Psoas muscle (tissue), 8 donors: ENCODE measurements around the gene PTAFR. TPM values are rescaled to one million over a fixed set of nuclear protein-coding genes. Genes with fewer than 3 reads are reported as not detected.
A peak's percentile ranks its signal among the peaks of the same experiment; 100 is the strongest.

Source experiments
- ATAC-seq, 4 donors: fragments of 200-7000 bp; cut with Tn5 transposase; one replicate each; pipeline ENCODE4 v1.9.1; 2020; ENCODE audit warnings: moderate library complexity in 3 of 4, mild to moderate bottlenecking in 2 of 4
- DNase-seq, 2 donors: peaks; one replicate each; pipeline ENCODE4 v3.0.0-alpha.2; 2020
- H3K27ac ChIP-seq: fragments of 200-600 bp; one replicate; pipeline ENCODE4 v1.8.0; 2022
- H3K27me3 ChIP-seq, 3 donors: fragments of 200-600 bp in 1 of 3; one replicate each; pipeline versions ENCODE4 v1.6.1 to v1.8.0; 2013 to 2022; ENCODE audit warnings: low read length in 2 of 3, mild to moderate bottlenecking in 2 of 3, moderate library complexity in 1 of 3; ENCODE audit not compliant: insufficient read depth in 3 of 3
- H3K36me3 ChIP-seq, 2 donors: fragments of 200-600 bp in 1 of 2; one replicate each; pipeline versions ENCODE4 v1.6.1 to v1.8.0; 2013 to 2022; ENCODE audit warnings: low read depth in 1 of 2, mild to moderate bottlenecking in 1 of 2, moderate library complexity in 1 of 2; ENCODE audit not compliant: insufficient read depth in 1 of 2
- H3K4me1 ChIP-seq: fragments of 200-600 bp; one replicate; pipeline ENCODE4 v1.8.0; 2022
- H3K4me3 ChIP-seq: fragments of 200-600 bp; one replicate; pipeline ENCODE4 v1.8.0; 2022; ENCODE audit warnings: mild to moderate bottlenecking
- H3K9me3 ChIP-seq: fragments of 200-600 bp; one replicate; pipeline ENCODE4 v1.8.0; 2022
- WGBS, 3 donors: extraction: QIAGEN DNeasy Blood & Tissue Kit; methylation state at CpG; one replicate each; pipeline versions ENCODE4 v1.1.6 to v1.1.7; 2013; 5-methylcytosine and 5-hydroxymethylcytosine counted together
- intact Hi-C, 2 donors: fragments of 100-400 bp; cut with DNase I; formaldehyde crosslinking; loops; one replicate each; pipeline versions ENCODE4 v1.11.0 to v1.14.2; 2022
- polyA plus RNA-seq, 3 donors: library from polyadenylated mRNA; stranded (reverse); fragments of 200-250 nt; gene quantifications; one replicate each; pipeline ENCODE4 v1.2.3, GENCODE V29; 2013
- total RNA-seq, 4 donors: library from RNA; stranded (reverse); fragmentation: NEBNext Ultra II Directional in 2 of 4; extraction: Animal tissue kit (Norgen Biotek cat#: 25700) in 2 of 4; gene quantifications; one replicate each; pipeline versions ENCODE4 v1.2.1 to v1.2.4, GENCODE V29; 2021 to 2023
- TF ChIP-seq, protein P1 (sequence below): fragments of 200-600 bp; IDR thresholded peaks from one replicate; pipeline ENCODE4 v1.8.0; 2022; ENCODE audit warnings: antibody characterized with exemption
- donor health status: healthy with polysubstance abuse.
- donor health status: DM: no; HTN: no; CAD: no; lungs with moderate emphysema.
- donor health status: Bipolar disorder and iron deficiency.
- donor health status: healthy.
- donor health status: DM: yes; HTN: yes; CAD: no.
- donor health status: DM: no; HTN: no; CAD: no.
- donor health status: DM: no; HTN: no; CAD: no.
- donor health status: DM: yes; HTN: yes; CAD: no.

The PTAFR gene
- total and polyA plus RNA-seq, 7 donors = 0.31 to 1.4 (median 0.92) TPM

DNA sequence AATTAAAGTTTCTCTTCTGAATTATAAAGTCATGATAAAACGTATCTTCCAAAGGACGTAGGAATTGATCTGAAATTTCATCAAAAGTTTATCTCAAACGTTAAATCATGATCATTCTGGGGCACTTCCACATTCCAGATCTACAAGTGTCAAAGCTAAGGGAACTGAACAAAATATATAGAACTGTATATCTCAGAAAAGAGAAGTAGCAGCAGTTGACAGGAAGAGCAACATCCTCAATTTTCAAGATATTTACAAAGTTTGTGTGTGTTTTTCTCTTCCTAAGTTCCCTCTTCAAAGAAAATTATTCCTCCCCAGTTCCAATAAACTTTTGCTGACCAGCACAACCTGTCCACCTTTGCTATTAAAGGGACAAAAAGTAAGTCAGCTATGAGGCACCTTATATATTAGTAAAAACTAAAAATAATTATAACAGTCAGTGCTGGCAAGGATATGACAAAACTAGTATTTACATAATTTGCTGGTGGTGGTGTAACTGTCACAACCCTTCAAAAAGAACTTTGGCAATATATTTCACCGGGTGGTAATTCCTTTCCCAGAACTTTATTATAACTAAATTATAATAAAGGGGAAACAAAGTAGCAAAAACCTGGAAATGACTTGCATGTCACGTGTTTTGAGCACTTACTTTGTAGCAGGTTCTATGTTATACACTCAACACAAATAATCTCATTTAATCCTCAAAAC lies 49.6 kb downstream of the PTAFR start:
- Histone ChIP-seq H3K4me1 (no peaks in the 10 kb centered on the region), H3K27me3 (peaks cover 0 to 1% (median 0%) of the 10 kb centered on the region in 3 donors), H3K36me3 (no peaks in the 10 kb centered on the region), H3K9me3 (no peaks in the 10 kb centered on the region), H3K4me3 (no peak overlapping the region), H3K27ac (no peak overlapping the region)
- ATAC-seq (no peak), DNase-seq (no peak)
- TF ChIP-seq, protein P1, sequence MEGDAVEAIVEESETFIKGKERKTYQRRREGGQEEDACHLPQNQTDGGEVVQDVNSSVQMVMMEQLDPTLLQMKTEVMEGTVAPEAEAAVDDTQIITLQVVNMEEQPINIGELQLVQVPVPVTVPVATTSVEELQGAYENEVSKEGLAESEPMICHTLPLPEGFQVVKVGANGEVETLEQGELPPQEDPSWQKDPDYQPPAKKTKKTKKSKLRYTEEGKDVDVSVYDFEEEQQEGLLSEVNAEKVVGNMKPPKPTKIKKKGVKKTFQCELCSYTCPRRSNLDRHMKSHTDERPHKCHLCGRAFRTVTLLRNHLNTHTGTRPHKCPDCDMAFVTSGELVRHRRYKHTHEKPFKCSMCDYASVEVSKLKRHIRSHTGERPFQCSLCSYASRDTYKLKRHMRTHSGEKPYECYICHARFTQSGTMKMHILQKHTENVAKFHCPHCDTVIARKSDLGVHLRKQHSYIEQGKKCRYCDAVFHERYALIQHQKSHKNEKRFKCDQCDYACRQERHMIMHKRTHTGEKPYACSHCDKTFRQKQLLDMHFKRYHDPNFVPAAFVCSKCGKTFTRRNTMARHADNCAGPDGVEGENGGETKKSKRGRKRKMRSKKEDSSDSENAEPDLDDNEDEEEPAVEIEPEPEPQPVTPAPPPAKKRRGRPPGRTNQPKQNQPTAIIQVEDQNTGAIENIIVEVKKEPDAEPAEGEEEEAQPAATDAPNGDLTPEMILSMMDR = no peak
- intact Hi-C loops = no loop called here
- WGBS, 3 donors = 74 to 77% (median 75%) methylated on average over 5 of the region's 5 CpGs

DNA sequence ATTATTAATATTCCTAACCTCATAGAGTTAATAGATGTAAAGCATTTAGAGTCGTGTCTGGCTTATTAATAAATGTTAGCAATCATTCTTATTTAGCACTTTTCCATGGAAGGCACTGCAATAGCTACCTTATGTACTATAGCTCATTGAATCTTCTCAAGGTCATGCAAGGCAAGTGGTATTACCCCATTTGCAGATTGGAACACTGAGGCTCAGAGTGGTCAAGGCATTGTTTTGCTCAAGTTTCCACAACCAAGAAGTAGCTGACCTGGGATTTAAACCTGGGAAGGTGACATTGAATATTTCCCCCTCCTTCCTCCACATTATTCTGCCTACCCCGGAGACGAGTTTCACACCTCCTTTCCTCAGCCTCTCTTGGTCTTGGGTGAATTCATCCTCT lies 50.3 kb downstream of the PTAFR start:
- Histone ChIP-seq H3K4me1 (no peaks in the 10 kb centered on the region), H3K4me3 (no peak overlapping the region), H3K27ac (no peak overlapping the region), H3K27me3 (peaks cover 0 to 1% (median 0%) of the 10 kb centered on the region in 3 donors), H3K36me3 (no peaks in the 10 kb centered on the region), H3K9me3 (no peaks in the 10 kb centered on the region)
- intact Hi-C loops = no loop called here
- WGBS, 3 donors = 61 to 79% (median 69%) methylated on average over 3 of the region's 3 CpGs
- TF ChIP-seq, protein P1 = no peak
- DNase-seq = no peak
- ATAC-seq = no peak

DNA sequence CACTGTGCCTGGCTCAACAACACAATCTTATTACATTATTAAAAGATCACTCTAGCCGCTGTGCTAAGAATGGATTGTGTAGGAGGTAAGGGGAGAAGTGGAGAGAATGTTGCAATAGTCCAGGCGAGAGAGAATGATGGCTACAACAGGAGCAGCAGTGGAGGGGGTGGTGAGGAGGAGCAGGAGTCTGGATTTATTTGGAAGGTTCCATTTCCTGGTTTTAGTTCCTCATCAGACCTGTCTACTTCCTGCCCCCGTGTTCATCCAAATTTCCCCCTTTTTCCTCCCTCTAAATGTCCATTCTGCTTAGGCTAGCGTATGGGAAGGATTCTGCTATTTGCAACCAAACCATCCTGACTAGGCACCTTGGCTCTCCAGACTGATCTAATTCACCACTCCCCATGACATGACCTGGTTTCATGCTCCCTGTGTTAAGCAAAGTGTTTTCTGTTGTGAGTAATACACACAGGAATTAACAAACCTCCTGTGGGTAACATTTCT lies 53.0 kb downstream of the PTAFR start:
- WGBS, 3 donors = 29 to 39% (median 32%) methylated on average over 4 of the region's 4 CpGs
- ATAC-seq (peak; percentile 92 to 96 (median 94)), DNase-seq (no peak)
- H3K4me3 ChIP-seq = no peak overlapping the region
- H3K9me3 ChIP-seq = no peaks in the 10 kb centered on the region
- H3K27ac ChIP-seq = peak overlapping the region; percentile 69
- intact Hi-C loops = no loop called here
- TF ChIP-seq, protein P1 = no peak
- no peaks in the 10 kb centered on the region for H3K36me3 ChIP-seq
- no peaks in the 10 kb centered on the region for H3K27me3 ChIP-seq
- no peaks in the 10 kb centered on the region for H3K4me1 ChIP-seq

DNA sequence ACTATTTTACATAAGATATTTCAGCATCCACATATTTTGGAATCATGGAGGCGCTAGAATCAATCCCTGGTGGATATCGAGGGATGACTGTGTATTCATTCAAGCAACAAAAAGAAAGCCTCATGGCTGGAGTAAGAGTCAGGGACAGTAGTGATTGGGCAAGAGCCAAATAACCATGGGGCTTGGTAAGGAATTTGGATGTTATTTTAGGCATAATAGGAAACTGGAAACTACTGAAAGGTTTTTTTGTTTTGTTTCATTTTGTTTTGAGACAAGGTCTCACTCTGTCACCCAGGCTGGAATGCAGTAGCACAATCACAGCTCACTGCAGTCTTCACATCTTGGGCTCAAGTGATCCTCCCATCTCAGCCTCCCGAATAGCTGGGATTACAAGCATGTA lies 54.3 kb downstream of the PTAFR start:
- Histone ChIP-seq H3K27ac (no peak overlapping the region), H3K36me3 (no peaks in the 10 kb centered on the region), H3K9me3 (no peaks in the 10 kb centered on the region), H3K4me1 (no peaks in the 10 kb centered on the region), H3K27me3 (no peaks in the 10 kb centered on the region), H3K4me3 (no peak overlapping the region)
- intact Hi-C loops = no loop called here
- TF ChIP-seq, protein P1 = no peak
- DNase-seq = no peak
- no peak for ATAC-seq
- 78 to 85% (median 80%) methylated on average over 3 of the region's 3 CpGs for WGBS, 3 donors

DNA sequence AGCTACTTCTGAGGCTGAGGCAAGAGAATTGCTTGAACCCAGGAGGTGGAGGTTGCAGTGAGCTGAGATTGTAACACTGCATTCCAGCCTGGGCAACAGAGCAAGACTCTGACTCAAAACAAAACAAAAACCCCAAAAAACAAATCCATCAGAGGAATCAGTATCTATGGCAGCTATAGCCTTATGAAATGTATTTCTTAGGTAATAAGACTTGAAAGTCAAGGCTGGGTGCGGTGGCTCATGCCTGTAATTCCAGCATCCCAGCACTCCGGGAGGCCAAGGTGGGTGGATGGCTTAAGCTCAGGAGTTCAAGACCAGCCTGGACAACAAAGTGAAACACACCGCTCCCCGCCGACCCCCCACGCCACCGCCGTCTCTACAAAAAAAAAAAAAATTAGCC lies 56.9 kb downstream of the PTAFR start:
- no peak for ATAC-seq
- WGBS, 3 donors = 91 to 92% (median 92%) methylated on average over 8 of the region's 8 CpGs
- intact Hi-C loops = no loop called here

More for the DNA sequence above, 56.9 kb downstream of the PTAFR start:
- no peaks in the 10 kb centered on the region for H3K36me3 ChIP-seq
- no peak overlapping the region for H3K27ac ChIP-seq
- TF ChIP-seq, protein P1 = no peak
- no peaks in the 10 kb centered on the region for H3K27me3 ChIP-seq
- H3K4me1 ChIP-seq = no peaks in the 10 kb centered on the region
- H3K9me3 ChIP-seq = no peaks in the 10 kb centered on the region
- H3K4me3 ChIP-seq = no peak overlapping the region
- DNase-seq = no peak
